B cell (primary cell): ENCODE results near the gene DDHD1. TPM values are rescaled to one million over a fixed set of nuclear protein-coding genes. Genes with fewer than 3 reads are reported as not detected.

Experiments used
- ATAC-seq: fragments of 200-7000 bp; cut with Tn5 transposase; one replicate; pipeline ENCODE4 v1.10.0; 2021; ENCODE audit warnings: low read depth, mild to moderate bottlenecking, moderate number of reproducible peaks, moderate library complexity
- CTCF ChIA-PET: fragments of 350-600 bp; sonication (Branson Sonifier 250); formaldehyde crosslinking; loops from one replicate; lab custom pipeline; 2021; ENCODE audit warnings: antibody characterized with exemption, inconsistent platforms; lab: Charles Lee
- POLR2A ChIA-PET: fragments of 350-600 bp; sonication (Branson Sonifier 250); formaldehyde crosslinking; loops from one replicate; lab custom pipeline; 2021; ENCODE audit warnings: antibody characterized with exemption; lab: Charles Lee
- DNase-seq: peaks from one replicate; pipeline ENCODE4 v3.0.0; 2013
- H2AFZ ChIP-seq: 2 replicates; pipeline ENCODE4 v1.6.1; 2012; ENCODE audit warnings: mild to moderate bottlenecking, low read depth, low read length; ENCODE audit not compliant: insufficient read depth, poor library complexity, severe bottlenecking
- H3K27ac ChIP-seq, 2 donors: 1 replicate in 1 of 2; 2 replicates in 1 of 2; pipeline ENCODE4 v1.5.1; 2012 to 2013; ENCODE audit warnings: low read length in 2 of 2, mild to moderate bottlenecking in 2 of 2, moderate library complexity in 1 of 2
- H3K27me3 ChIP-seq, 4 experiments: fragments of 200-600 bp in 1 of 4; sonication (generic) in 1 of 4; replicated peaks in 1 of 4; 1 replicate in 2 of 4; 2 replicates in 2 of 4; pipeline versions ENCODE4 v1.6.1 to v1.7.0; 2013 to 2016; ENCODE audit warnings: low read length in 3 of 4, mild to moderate bottlenecking in 2 of 4, mixed read lengths in 1 of 4, moderate library complexity in 1 of 4; ENCODE audit not compliant: insufficient read depth in 4 of 4, control insufficient read depth in 3 of 4; ENCODE audit errors: control extremely low read depth in 1 of 4
- H3K36me3 ChIP-seq, 2 experiments: replicated peaks in 1 of 2; 1 replicate in 1 of 2; 2 replicates in 1 of 2; pipeline versions ENCODE4 v1.6.1 to v1.7.1; 2013; ENCODE audit warnings: low read length in 1 of 2; ENCODE audit not compliant: insufficient read depth in 2 of 2, control insufficient read depth in 1 of 2; ENCODE audit errors: control extremely low read depth in 1 of 2, extremely low read depth in 1 of 2
- H3K4me1 ChIP-seq, 2 donors: fragments of 200-600 bp in 1 of 2; sonication (generic) in 1 of 2; 1 replicate in 1 of 2; 2 replicates in 1 of 2; pipeline versions ENCODE4 v1.5.1 to v1.6.1; 2013 to 2017; ENCODE audit warnings: low read length in 2 of 2; ENCODE audit not compliant: control insufficient read depth in 2 of 2, insufficient read depth in 2 of 2
- H3K4me2 ChIP-seq: replicated peaks from 2 replicates; pipeline ENCODE3; 2012; ENCODE audit warnings: mild to moderate bottlenecking, low read depth, low read length; ENCODE audit not compliant: poor library complexity, severe bottlenecking
- H3K4me3 ChIP-seq, 5 experiments: fragments of 200-600 bp in 1 of 5; sonication (generic) in 1 of 5; 1 replicate in 3 of 5; 2 replicates in 2 of 5; pipeline versions ENCODE4 v1.5.1 to v1.7.0; 2011 to 2016; ENCODE audit warnings: low read length in 4 of 5, mild to moderate bottlenecking in 4 of 5, low read depth in 2 of 5, control low read depth in 1 of 5, moderate library complexity in 1 of 5; ENCODE audit not compliant: insufficient read depth in 1 of 5; ENCODE audit errors: control extremely low read depth in 1 of 5, extremely low read depth in 1 of 5
- H3K79me2 ChIP-seq: fragments of 200-600 bp; sonication (generic); one replicate; pipeline ENCODE4 v1.6.0; 2016; ENCODE audit warnings: low read length; ENCODE audit not compliant: control insufficient read depth, insufficient read depth
- H3K9ac ChIP-seq: fragments of 200-600 bp; sonication (generic); 2 replicates; pipeline ENCODE4 v1.6.1; 2017; ENCODE audit warnings: mild to moderate bottlenecking, low read length, moderate library complexity
- H3K9me3 ChIP-seq, 3 donors: one replicate each; pipeline versions ENCODE4 v1.6.1 to v1.7.1; 2013; ENCODE audit warnings: low read length in 2 of 3; ENCODE audit not compliant: control insufficient read depth in 2 of 3, insufficient read depth in 1 of 3; ENCODE audit errors: control extremely low read depth in 1 of 3
- H4K20me1 ChIP-seq: 2 replicates; pipeline ENCODE4 v1.6.0; 2012; ENCODE audit warnings: mild to moderate bottlenecking, low read length; ENCODE audit not compliant: insufficient read depth, control insufficient read depth, poor library complexity, severe bottlenecking
- H3K27ac Mint-ChIP-seq: one replicate; pipeline ENCODE4 v1.8.0; 2021; ENCODE audit warnings: mixed read lengths
- H3K27me3 Mint-ChIP-seq: one replicate; pipeline ENCODE4 v1.8.0; 2021; ENCODE audit warnings: mixed read lengths
- H3K4me1 Mint-ChIP-seq: one replicate; pipeline ENCODE4 v1.8.0; 2021; ENCODE audit warnings: mixed read lengths
- H3K4me3 Mint-ChIP-seq: one replicate; pipeline ENCODE4 v1.8.0; 2021; ENCODE audit warnings: mixed read lengths
- H3K9me3 Mint-ChIP-seq: one replicate; pipeline ENCODE4 v1.8.0; 2022; ENCODE audit warnings: mixed read lengths; ENCODE audit not compliant: insufficient read depth
- EZH2 ChIP-seq: IDR thresholded peaks from 2 replicates; pipeline ENCODE4 v1.6.1; 2012; ENCODE audit warnings: borderline replicate concordance, low read depth, mild to moderate bottlenecking, moderate library complexity, low read length; ENCODE audit not compliant: insufficient read depth, poor library complexity, severe bottlenecking
- WGBS: methylation state at CpG from one replicate; pipeline ENCODE4 v1.1.5; 2013; ENCODE audit warnings: missing lambda C conversion rate; ENCODE audit not compliant: insufficient coverage; 5-methylcytosine and 5-hydroxymethylcytosine counted together
- intact Hi-C: fragments of 100-400 bp; cut with micrococcal nuclease; formaldehyde crosslinking; loops from one replicate; pipeline ENCODE4 v1.10.0; 2022
- polyA plus RNA-seq: library from polyadenylated mRNA; depleted of rRNA; stranded (reverse); fragments of >200 nt; gene quantifications from 2 replicates; pipeline ENCODE4 v1.2.3, GENCODE V29; 2012
- total RNA-seq, 2 donors: library from RNA; stranded (reverse); fragments of 120-200 nt in 1 of 2; gene quantifications; 1 replicate in 1 of 2; 2 replicates in 1 of 2; pipeline versions ENCODE4 v1.2.3 to v1.2.4, GENCODE V29; 2013 to 2022
- TF ChIP-seq, protein P1 (sequence below): fragments of 200-600 bp; IDR thresholded peaks from one replicate; pipeline ENCODE4 v1.8.0; 2022; ENCODE audit warnings: antibody characterized with exemption, mild to moderate bottlenecking

The DDHD1 gene
- total and polyA plus RNA-seq, 2 donors (not counting 1 experiment from before 2014, with no cell fraction given): 7.1 to 75.4 TPM

DNA sequence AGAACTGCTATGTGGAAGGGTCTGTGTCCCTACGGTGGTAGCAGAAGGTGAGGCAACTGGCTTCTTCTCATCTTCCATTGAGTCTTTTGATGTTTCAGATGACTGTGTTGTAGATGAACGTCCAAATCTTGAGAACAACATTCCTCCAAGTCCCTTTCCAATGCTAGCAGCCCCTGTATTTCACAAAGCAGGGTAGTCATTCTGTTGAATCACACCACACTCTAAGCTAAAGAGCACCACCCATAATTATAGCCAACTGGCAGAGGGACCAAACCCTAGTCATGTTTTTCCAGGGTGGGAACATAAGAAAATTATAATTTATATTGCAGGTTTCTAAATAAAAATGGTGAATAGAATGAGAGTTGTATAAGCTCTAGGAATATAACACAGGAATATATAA, 98.7 kb downstream of the DDHD1 start:
- POLR2A ChIA-PET: no interaction called here
- Histone ChIP-seq H3K27me3 (no peaks in the 10 kb centered on the region), H3K4me3 (no peak overlapping the region), H2AFZ (no peak overlapping the region), H3K4me2 (no peak overlapping the region), H4K20me1 (no peaks in the 10 kb centered on the region), H3K9ac (no peak overlapping the region), H3K9me3 (no peaks in the 10 kb centered on the region), H3K36me3 (peaks cover 5 to 34% of the 10 kb centered on the region in 2 experiments), H3K27ac (no peak overlapping the region), H3K79me2 (no peaks in the 10 kb centered on the region), H3K4me1 (no peaks in the 10 kb centered on the region)
- ATAC-seq (no peak), DNase-seq (no peak)
- no peak overlapping the region for H3K4me3 Mint-ChIP-seq
- H3K9me3 Mint-ChIP-seq: no peaks in the 10 kb centered on the region
- intact Hi-C loops: no loop called here
- CTCF ChIA-PET: interaction anchor here (0.6 to 2.5 kb wide), 11 partner anchors 9 to 967 kb away, joined by 3 to 11 read pairs (median 3); partner anchors contain the start of gene DDHD1
- TF ChIP-seq, protein P1, sequence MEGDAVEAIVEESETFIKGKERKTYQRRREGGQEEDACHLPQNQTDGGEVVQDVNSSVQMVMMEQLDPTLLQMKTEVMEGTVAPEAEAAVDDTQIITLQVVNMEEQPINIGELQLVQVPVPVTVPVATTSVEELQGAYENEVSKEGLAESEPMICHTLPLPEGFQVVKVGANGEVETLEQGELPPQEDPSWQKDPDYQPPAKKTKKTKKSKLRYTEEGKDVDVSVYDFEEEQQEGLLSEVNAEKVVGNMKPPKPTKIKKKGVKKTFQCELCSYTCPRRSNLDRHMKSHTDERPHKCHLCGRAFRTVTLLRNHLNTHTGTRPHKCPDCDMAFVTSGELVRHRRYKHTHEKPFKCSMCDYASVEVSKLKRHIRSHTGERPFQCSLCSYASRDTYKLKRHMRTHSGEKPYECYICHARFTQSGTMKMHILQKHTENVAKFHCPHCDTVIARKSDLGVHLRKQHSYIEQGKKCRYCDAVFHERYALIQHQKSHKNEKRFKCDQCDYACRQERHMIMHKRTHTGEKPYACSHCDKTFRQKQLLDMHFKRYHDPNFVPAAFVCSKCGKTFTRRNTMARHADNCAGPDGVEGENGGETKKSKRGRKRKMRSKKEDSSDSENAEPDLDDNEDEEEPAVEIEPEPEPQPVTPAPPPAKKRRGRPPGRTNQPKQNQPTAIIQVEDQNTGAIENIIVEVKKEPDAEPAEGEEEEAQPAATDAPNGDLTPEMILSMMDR: no peak
- TF ChIP-seq EZH2: no peak
- H3K27ac Mint-ChIP-seq: no peak overlapping the region
- no peaks in the 10 kb centered on the region for H3K4me1 Mint-ChIP-seq
- 100% methylated on average over 1 of the region's 2 CpGs for WGBS
- H3K27me3 Mint-ChIP-seq: no peaks in the 10 kb centered on the region

DNA sequence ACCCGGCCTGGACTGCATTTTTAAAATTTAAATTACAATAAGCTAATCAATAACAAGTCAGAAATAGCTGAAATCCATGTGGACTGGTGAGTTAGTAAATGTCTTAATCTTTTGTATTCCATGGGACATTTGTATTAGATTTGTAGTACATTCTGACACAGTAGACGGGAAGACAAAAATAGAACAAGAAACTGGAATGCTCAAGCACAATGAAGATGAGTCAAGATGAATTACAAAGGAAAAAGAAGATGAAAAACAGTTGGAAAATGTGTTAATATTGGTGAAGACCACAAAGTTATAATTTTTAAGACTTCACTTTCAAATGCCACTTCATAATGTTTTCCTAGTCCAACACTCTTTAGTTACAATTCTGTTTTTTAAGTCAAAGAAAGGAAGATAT, 104.5 kb downstream of the DDHD1 start:
- H3K9ac ChIP-seq: no peak overlapping the region
- Mint-ChIP-seq H3K27me3 (no peaks in the 10 kb centered on the region), H3K4me1 (no peaks in the 10 kb centered on the region), H3K9me3 (no peaks in the 10 kb centered on the region), H3K4me3 (no peak overlapping the region), H3K27ac (no peak overlapping the region)
- H3K4me1 ChIP-seq: no peaks in the 10 kb centered on the region
- H3K27me3 ChIP-seq: no peaks in the 10 kb centered on the region
- no peaks in the 10 kb centered on the region for H3K9me3 ChIP-seq
- TF ChIP-seq, protein P1: no peak
- no peak for TF ChIP-seq EZH2
- ATAC-seq: no peak
- no peak overlapping the region for H2AFZ ChIP-seq
- ChIA-PET POLR2A (no interaction called here), CTCF (interaction anchor here (0.8 kb wide), 1 partner anchor 15 kb away, joined by 3 read pairs; no protein-coding TSS in a partner anchor)
- H4K20me1 ChIP-seq: no peaks in the 10 kb centered on the region
- H3K27ac ChIP-seq: no peak overlapping the region
- intact Hi-C loops: no loop called here
- H3K4me3 ChIP-seq: no peak overlapping the region
- no peak for DNase-seq
- H3K79me2 ChIP-seq: no peaks in the 10 kb centered on the region
- peaks cover 6 to 25% of the 10 kb centered on the region in 2 experiments for H3K36me3 ChIP-seq
- WGBS: no CpG with 5 or more reads among the region's 2 CpGs
- H3K4me2 ChIP-seq: no peak overlapping the region
